ENCODE measurements around the gene PRM2.

The PRM2 gene

DNA sequence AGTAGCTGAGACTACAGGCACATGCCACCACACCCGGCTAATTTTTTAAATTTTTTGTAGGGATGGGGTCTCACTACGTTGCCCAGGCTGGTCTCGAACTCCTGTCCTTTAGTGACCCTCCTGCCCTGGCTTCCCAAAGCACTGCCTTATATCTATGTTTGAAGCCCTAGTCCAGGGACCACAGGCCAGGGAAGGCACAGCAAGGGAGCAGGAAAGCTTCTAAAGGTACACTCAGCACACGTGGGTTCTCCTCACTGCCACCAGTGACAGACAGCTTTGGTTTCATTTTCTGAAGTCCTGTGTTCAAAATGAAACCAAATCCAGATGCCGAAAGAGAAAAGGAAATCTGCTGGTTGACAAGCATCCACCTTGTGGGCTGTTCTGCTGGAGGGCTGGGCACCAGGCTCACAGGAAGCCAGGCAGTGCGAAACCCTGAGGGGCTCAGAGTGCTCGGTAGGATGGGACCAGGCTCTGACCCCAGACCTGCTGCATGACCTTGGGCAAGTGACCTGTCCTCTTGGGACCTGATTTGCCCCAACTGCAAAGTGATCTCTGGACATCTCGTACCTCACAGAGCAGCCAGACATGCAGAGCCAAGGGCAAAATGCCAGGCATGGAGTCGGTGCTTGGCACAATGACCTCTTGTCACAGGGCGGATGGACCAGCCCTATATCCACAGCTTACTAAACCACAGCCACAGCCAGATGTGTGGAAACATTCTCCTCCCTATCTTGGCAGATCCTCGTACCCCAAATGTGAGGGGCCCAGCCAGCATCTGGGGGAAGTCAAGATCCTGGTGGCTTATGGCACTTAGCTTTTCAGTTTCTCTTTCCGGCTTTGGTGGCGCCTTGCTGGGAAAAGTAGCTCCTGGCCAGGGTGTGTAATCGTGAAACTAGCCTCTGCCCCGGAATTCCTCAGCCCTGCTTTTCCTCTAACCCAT, 17.5 kb downstream of the PRM2 start:
- DNase-seq, result no peak

DNA sequence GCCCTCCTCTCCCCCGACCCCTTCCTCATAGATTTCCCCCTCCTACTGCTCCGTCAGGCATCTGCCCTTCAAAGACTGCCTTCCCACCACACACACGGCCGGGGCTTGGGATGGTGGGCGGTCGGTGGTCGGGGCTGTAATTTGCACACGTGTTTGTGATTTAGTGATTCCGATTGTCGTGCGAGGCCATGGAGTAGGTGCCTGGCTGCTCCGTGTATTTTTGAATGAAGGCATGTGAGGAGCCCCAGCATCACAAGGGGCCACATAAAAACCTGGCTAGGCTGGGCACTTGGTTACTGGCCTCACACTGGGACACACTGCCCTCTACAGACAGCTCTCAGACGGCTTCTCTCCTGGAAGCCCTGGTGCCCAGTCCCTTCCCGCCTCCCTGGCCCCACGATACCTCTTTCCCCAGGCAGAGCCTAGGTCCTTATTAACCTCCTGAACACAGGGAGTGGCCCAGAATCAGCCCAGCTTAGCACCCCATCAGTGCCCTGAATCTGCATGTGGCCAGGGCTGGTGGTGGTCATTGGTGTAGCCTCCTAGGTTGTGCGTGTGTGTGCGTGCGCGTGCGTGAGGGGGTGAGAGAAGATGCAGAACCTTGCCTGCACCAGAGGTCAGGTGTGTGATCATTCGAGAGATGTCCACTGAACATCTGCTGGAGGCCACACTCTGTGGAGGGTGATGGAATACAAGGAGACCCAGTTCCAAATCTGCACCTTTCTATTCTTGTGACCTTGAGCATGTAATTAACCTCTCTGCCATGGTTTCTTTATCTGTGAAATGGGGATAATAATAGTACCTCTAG, 18.9 kb downstream of the PRM2 start:
- peak; percentile 72 to 84 for DNase-seq

- DNase-seq, result no peak
Observed at GRCh38 chr16:11256661-11257130, 19.6 kb downstream of the PRM2 start.

GRCh38 chr16:11255737-11256660, 20.3 kb downstream of the PRM2 start, which contains the start of gene SOCS1:
Gene SOCS1 (minus strand): TSS chr16:11256204. CDS start chr16:11255478, 726 bp downstream.
- peak; percentile 76 to 79 for DNase-seq

- DNase-seq, result peak; percentile 34 to 60
Observed at GRCh38 chr16:11254913-11255736, 21.2 kb downstream of the PRM2 start.

GRCh38 chr16:11253995-11254912, 22.0 kb downstream of the PRM2 start:
- DNase-seq, result no peak

GRCh38 chr16:11253009-11253994, 23.0 kb downstream of the PRM2 start:
- peak in 1 of 2 experiments; percentile 5 for DNase-seq

DNA sequence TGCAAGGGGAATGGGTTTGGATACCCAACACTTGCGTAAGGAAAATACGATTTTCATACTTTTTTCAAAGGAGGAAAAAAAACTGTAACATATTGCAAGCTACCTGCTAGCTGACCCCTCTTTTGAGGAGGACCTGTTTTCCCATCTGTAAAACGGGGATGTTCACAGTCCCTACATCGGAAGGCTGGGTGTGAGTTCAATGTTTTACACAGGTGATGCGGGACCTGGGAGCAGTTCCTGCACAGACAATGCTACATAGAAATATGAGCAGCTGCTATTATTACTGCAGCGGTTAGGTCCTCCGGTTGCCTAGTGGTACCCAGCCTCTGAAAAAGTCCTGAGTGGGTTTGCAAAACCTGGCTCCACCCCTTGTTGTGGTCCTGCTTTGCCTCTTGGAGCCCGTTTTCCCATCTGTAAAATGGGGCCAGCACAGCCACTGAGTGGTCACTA, 23.8 kb downstream of the PRM2 start:
- no peak for DNase-seq

GRCh38 chr16:11251525-11252481, 24.5 kb downstream of the PRM2 start:
- no peak for DNase-seq

GRCh38 chr16:11250786-11251524, 25.3 kb downstream of the PRM2 start:
- no peak for DNase-seq

DNA sequence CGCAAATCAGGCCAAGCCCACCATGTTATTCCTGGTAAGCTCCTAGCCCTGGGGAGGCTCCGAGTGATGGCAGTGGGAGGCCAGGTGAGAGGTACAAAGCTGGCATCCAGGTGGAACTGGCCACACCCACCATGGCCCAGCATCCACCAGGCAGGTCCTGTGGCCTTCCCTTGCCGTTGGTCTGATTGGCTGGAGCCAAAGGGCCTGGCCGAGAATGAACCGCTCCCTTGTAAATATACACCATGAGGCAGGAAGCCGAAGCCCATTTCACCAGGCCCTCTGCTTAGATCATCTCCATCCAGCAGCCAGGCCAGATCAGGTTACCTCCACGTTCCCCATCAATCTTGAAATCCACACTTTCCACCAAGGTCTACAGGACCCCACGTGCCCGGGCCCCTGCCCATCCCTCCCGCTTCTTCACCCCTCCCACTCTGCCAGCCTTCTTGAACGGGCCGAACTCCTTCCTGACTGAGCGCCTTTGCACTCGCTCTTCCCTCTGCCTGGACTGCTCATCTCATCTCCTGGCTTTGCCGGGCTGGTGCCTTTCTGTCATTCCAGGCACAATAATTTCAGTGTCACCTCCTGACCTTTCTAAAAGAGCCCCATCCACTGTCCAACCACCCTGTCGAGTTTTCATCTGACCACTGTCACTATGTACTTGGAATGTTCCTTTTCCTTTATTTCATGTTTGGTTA, 26.0 kb downstream of the PRM2 start:
- DNase-seq, result no peak

- DNase-seq, result no peak
Observed at GRCh38 chr16:11249233-11250061, 26.8 kb downstream of the PRM2 start.

- no peak for DNase-seq
Observed at GRCh38 chr16:11248133-11248532, 28.1 kb downstream of the PRM2 start.

DNA sequence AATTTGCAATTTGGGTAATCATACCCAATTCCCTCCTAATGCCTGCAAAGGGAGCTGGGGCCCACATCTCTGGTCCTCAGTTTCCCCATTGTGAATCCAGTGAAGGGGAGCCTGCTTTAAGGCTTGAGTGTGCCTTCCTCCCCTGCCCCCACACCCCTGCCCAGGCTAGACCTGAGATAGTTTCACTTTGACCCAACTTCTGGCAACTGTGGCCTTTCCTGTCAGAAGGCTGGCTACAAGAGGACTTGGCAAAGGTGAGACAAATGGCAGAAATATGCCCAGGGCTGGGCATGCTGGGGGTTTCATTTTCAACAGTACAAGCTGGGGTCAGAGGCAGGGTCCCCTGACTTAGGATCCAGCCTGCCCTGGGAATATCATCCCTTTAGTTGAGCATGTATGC, 30.3 kb downstream of the PRM2 start:
- no peak for DNase-seq

GRCh38 chr16:11245222-11245737, 31.0 kb downstream of the PRM2 start:
- DNase-seq, result no peak
